HTERT RPE-1 (cell line): ENCODE data around the gene NRAP.

Experiments
- in situ Hi-C: fragments of 300-500 bp; cut with MboI; formaldehyde crosslinking; loops from 4 replicates; pipeline ENCODE4 v1.14.3; 2020; ENCODE audit warnings: low sequenced_read_pairs

Gene NRAP

GRCh38 chr10:113566888-113567287 is 97.0 kb downstream of the NRAP start:
- in situ Hi-C loops = no loop called here

GRCh38 chr10:113565364-113565763 is 98.5 kb downstream of the NRAP start:
- in situ Hi-C loops = no loop called here

GRCh38 chr10:113563306-113564088 is 100.3 kb downstream of the NRAP start:
- in situ Hi-C loops = no loop called here

GRCh38 chr10:113562704-113563103 is 101.1 kb downstream of the NRAP start:
- in situ Hi-C loops = no loop called here

GRCh38 chr10:113562069-113562468 is 101.8 kb downstream of the NRAP start:
- in situ Hi-C loops = no loop called here

GRCh38 chr10:113561214-113561613 is 102.6 kb downstream of the NRAP start:
- in situ Hi-C loops = no loop called here

GRCh38 chr10:113560071-113560470 is 103.8 kb downstream of the NRAP start:
- in situ Hi-C loops = no loop called here

- in situ Hi-C loops = no loop called here
Measured at GRCh38 chr10:113557903-113558321, 105.9 kb downstream of the NRAP start.

- in situ Hi-C loops = no loop called here
Measured at GRCh38 chr10:113557424-113557862, 106.4 kb downstream of the NRAP start.

- in situ Hi-C loops = no loop called here
Measured at GRCh38 chr10:113555751-113556150, 108.1 kb downstream of the NRAP start.

- in situ Hi-C loops = no loop called here
Measured at GRCh38 chr10:113555245-113555644, 108.6 kb downstream of the NRAP start.

GRCh38 chr10:113554214-113554613 is 109.6 kb downstream of the NRAP start:
- in situ Hi-C loops = no loop called here

- in situ Hi-C loops = no loop called here
Measured at GRCh38 chr10:113553149-113553548, 110.7 kb downstream of the NRAP start.

- in situ Hi-C loops = no loop called here
Measured at GRCh38 chr10:113552701-113553100, 111.1 kb downstream of the NRAP start, which contains the start of gene HABP2. TSS of gene HABP2 (plus strand) at chr10:113553053. CDS start at chr10:113553122, 69 bp downstream.

- in situ Hi-C loops = no loop called here
Measured at GRCh38 chr10:113552014-113552413, 111.8 kb downstream of the NRAP start.

GRCh38 chr10:113550365-113550764 is 113.5 kb downstream of the NRAP start:
- in situ Hi-C loops = no loop called here

- in situ Hi-C loops = no loop called here
Measured at GRCh38 chr10:113549856-113550255, 114.0 kb downstream of the NRAP start.

GRCh38 chr10:113547426-113547825 is 116.4 kb downstream of the NRAP start:
- in situ Hi-C loops = no loop called here

- in situ Hi-C loops = no loop called here
Measured at GRCh38 chr10:113544392-113544791, 119.4 kb downstream of the NRAP start.

GRCh38 chr10:113543107-113543955 is 120.5 kb downstream of the NRAP start:
- in situ Hi-C loops = no loop called here

- in situ Hi-C loops = no loop called here
Measured at GRCh38 chr10:113541549-113541927, 122.3 kb downstream of the NRAP start.
